Measurements from ENCODE around the gene RAB19.
"Not testable (repeated sequence)": the region's sequence is repeated elsewhere in the genome, so short reads cannot be mapped to it uniquely, and the experiment has no call there.

The RAB19 gene

GRCh38 chr7:140402178-140402835 is 1.6 kb upstream of the RAB19 start:
- no peak overlapping the region for H3K4me3 ChIP-seq
- no peak overlapping the region for H3K27ac ChIP-seq
- DNase-seq (ENCODE audit: low spot score) = no peak
- no peak for TF ChIP-seq CTCF (IDR thresholded peaks at IDR 0.05)

- no peak overlapping the region for H3K4me3 ChIP-seq
- no peak overlapping the region for H3K27ac ChIP-seq
- DNase-seq (ENCODE audit: low spot score) = no peak
- TF ChIP-seq CTCF (IDR thresholded peaks at IDR 0.05) = no peak
Measured at GRCh38 chr7:140404565-140405065, 757 bp downstream of the RAB19 start.

GRCh38 chr7:140415361-140415760 is 11.5 kb downstream of the RAB19 start:
- Histone ChIP-seq H3K27ac (no peak overlapping the region), H3K4me3 (no peak overlapping the region)
- DNase-seq (ENCODE audit: low spot score) = no peak
- no peak for TF ChIP-seq CTCF (IDR thresholded peaks at IDR 0.05)

GRCh38 chr7:140415816-140416215 is 12.0 kb downstream of the RAB19 start:
- not testable (repeated sequence) for DNase-seq (ENCODE audit: low spot score); H3K27ac ChIP-seq; H3K4me3 ChIP-seq

- H3K4me3 ChIP-seq = no peak overlapping the region
- DNase-seq (ENCODE audit: low spot score) = no peak
- no peak for TF ChIP-seq CTCF (IDR thresholded peaks at IDR 0.05)
- no peak overlapping the region for H3K27ac ChIP-seq
Measured at GRCh38 chr7:140416560-140416959, 12.7 kb downstream of the RAB19 start.

GRCh38 chr7:140417456-140418155 is 13.7 kb downstream of the RAB19 start:
- Histone ChIP-seq H3K4me3 (no peak overlapping the region), H3K27ac (no peak overlapping the region)
- no peak for DNase-seq (ENCODE audit: low spot score)
- TF ChIP-seq CTCF (IDR thresholded peaks at IDR 0.05) = no peak

GRCh38 chr7:140418156-140418472 is 14.3 kb downstream of the RAB19 start:
- not testable (repeated sequence) for DNase-seq (ENCODE audit: low spot score); H3K4me3 ChIP-seq; H3K27ac ChIP-seq

- H3K27ac ChIP-seq = no peak overlapping the region
- no peak for DNase-seq (ENCODE audit: low spot score)
Measured at GRCh38 chr7:140418653-140419052, 14.8 kb downstream of the RAB19 start.

More at GRCh38 chr7:140418653-140419052, 14.8 kb downstream of the RAB19 start:
- no peak overlapping the region for H3K4me3 ChIP-seq
- no peak for TF ChIP-seq CTCF (IDR thresholded peaks at IDR 0.05)

Measured in coronary artery (tissue), 2 donors.